OCI-LY1 (cell line): Measurements from ENCODE around the gene FBXO47.

Experiments
- EZH2 ChIP-seq: fragments of 200-600 bp; sonication (generic), shearing (Covaris generic); IDR thresholded peaks from 2 replicates; pipeline ENCODE4 v1.8.0; 2017; ENCODE audit warnings: borderline replicate concordance, mixed run types, mild to moderate bottlenecking, antibody characterized with exemption, low read length, moderate library complexity, mixed read lengths
- TF ChIP-seq, protein P1 (sequence below): fragments of 200-600 bp; sonication (generic), shearing (Covaris generic); IDR thresholded peaks from 2 replicates; pipeline ENCODE4 v1.5.1; 2017; ENCODE audit warnings: mild to moderate bottlenecking, antibody characterized with exemption, low read length, moderate library complexity, mixed read lengths

DNA sequence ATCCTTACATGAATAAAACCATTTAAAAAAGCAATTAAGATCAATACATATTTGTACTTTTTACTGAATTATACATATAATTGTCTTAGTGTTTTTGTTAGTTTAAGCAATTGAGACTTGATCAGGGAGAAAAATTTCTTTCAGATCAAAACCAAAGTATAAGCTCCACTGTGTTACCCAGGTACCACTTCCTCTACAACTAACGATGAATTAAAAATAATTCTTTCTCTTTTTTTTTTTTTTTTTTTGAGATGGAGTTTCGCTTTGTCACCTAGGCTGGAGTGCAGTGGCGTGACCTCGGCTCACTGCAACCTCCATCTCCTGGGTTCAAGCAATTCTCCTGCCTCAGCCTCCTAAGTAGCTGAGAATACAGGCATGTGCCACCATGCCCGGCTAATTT is 6.8 kb downstream of the FBXO47 start:
- TF ChIP-seq, protein P1, sequence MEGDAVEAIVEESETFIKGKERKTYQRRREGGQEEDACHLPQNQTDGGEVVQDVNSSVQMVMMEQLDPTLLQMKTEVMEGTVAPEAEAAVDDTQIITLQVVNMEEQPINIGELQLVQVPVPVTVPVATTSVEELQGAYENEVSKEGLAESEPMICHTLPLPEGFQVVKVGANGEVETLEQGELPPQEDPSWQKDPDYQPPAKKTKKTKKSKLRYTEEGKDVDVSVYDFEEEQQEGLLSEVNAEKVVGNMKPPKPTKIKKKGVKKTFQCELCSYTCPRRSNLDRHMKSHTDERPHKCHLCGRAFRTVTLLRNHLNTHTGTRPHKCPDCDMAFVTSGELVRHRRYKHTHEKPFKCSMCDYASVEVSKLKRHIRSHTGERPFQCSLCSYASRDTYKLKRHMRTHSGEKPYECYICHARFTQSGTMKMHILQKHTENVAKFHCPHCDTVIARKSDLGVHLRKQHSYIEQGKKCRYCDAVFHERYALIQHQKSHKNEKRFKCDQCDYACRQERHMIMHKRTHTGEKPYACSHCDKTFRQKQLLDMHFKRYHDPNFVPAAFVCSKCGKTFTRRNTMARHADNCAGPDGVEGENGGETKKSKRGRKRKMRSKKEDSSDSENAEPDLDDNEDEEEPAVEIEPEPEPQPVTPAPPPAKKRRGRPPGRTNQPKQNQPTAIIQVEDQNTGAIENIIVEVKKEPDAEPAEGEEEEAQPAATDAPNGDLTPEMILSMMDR = no peak
- TF ChIP-seq EZH2 = no peak
